ENCODE results near the gene LIMD2.

Gene LIMD2

GRCh38 chr17:63657786-63658185, 42.1 kb downstream of the LIMD2 start:
- no peak overlapping the region for H3K4me3 ChIP-seq (ENCODE audit: control insufficient read depth, low read depth, low read length)
- DNase-seq (ENCODE audit: low read depth): no peak
- TF ChIP-seq CTCF (IDR thresholded peaks at IDR 0.05; ENCODE audit: control insufficient read depth, insufficient read depth, low read depth, low read length, missing control alignments): no peak

GRCh38 chr17:63653050-63653449, 46.9 kb downstream of the LIMD2 start:
- no peak for TF ChIP-seq CTCF (IDR thresholded peaks at IDR 0.05; ENCODE audit: control insufficient read depth, insufficient read depth, low read depth, low read length, missing control alignments)
- no peak overlapping the region for H3K4me3 ChIP-seq (ENCODE audit: control insufficient read depth, low read depth, low read length)
- DNase-seq (ENCODE audit: low read depth): no peak

GRCh38 chr17:63652106-63652505, 47.8 kb downstream of the LIMD2 start:
- no peak for TF ChIP-seq CTCF (IDR thresholded peaks at IDR 0.05; ENCODE audit: control insufficient read depth, insufficient read depth, low read depth, low read length, missing control alignments)
- H3K4me3 ChIP-seq (ENCODE audit: control insufficient read depth, low read depth, low read length): no peak overlapping the region
- DNase-seq (ENCODE audit: low read depth): no peak

GRCh38 chr17:63649813-63650212, 50.1 kb downstream of the LIMD2 start:
- no peak for DNase-seq (ENCODE audit: low read depth)
- H3K4me3 ChIP-seq (ENCODE audit: control insufficient read depth, low read depth, low read length): no peak overlapping the region
- TF ChIP-seq CTCF (IDR thresholded peaks at IDR 0.05; ENCODE audit: control insufficient read depth, insufficient read depth, low read depth, low read length, missing control alignments): no peak

GRCh38 chr17:63647936-63648335, 52.0 kb downstream of the LIMD2 start:
- no peak for TF ChIP-seq CTCF (IDR thresholded peaks at IDR 0.05; ENCODE audit: control insufficient read depth, insufficient read depth, low read depth, low read length, missing control alignments)
- H3K4me3 ChIP-seq (ENCODE audit: control insufficient read depth, low read depth, low read length): no peak overlapping the region
- no peak for DNase-seq (ENCODE audit: low read depth)

GRCh38 chr17:63647065-63647725, 52.7 kb downstream of the LIMD2 start:
- TF ChIP-seq CTCF (IDR thresholded peaks at IDR 0.05; ENCODE audit: control insufficient read depth, insufficient read depth, low read depth, low read length, missing control alignments): no peak
- peak; percentile 27 for DNase-seq (ENCODE audit: low read depth)
- no peak overlapping the region for H3K4me3 ChIP-seq (ENCODE audit: control insufficient read depth, low read depth, low read length)

- H3K4me3 ChIP-seq (ENCODE audit: control insufficient read depth, low read depth, low read length): no peak overlapping the region
- no peak for DNase-seq (ENCODE audit: low read depth)
- TF ChIP-seq CTCF (IDR thresholded peaks at IDR 0.05; ENCODE audit: control insufficient read depth, insufficient read depth, low read depth, low read length, missing control alignments): no peak
Observed at GRCh38 chr17:63646488-63646806, 53.5 kb downstream of the LIMD2 start.
